ENCODE results near the gene SAMSN1. TPM values are rescaled to one million over a fixed set of nuclear protein-coding genes. Genes with fewer than 3 reads are reported as not detected.

SAMSN1 gene
- total and polyA plus RNA-seq, 2 of the 8 experiments (the other 6 are each of a cell fraction or from before 2014, with no cell fraction given): 0.50 to 3.0 TPM

DNA sequence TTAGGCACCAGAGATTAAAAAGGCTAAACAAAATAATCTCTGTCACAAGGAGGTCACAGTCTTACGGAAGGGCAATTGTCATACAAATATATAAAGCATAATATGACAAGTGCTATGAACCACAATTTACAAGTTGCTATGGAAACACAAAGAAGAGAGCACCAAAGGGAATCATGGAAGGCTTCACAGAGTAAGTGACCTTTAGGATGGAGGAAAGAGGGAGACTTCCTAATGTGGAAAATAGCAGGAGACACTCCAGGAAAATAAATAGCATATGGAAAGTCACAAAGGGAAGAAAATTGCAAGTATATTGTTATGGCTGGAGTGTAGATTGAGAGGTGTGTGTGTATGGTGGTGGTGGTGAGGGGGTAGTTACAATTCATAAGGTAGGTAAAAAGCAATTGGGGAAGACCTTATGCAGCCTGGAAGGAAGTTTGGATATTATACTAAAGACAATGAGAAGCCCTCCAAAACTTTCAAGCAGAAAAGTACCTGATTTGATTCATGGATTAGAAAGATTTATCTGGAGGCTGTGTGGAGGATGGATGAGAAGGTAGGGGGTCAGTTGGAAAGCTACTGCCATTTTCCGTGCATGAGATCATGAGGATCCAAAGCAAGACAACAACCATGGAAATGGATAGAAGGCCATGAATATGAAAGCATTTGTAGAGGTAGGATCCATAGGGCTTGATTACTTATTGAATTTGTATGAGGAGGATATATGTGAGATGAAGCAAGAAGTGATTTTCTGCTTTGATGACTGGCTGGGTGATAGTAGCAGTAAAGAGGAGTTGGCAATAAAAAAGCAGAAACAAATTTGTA is 61.7 kb downstream of the SAMSN1 start:
- no peak overlapping the region for H2BK120ac ChIP-seq (replicated peaks; ENCODE audit: low read depth, low read length)
- H2AK5ac ChIP-seq (ENCODE audit: low read depth, low read length): no peak overlapping the region
- H3K18ac ChIP-seq (ENCODE audit: extremely low read depth, low read length): no peak overlapping the region
- no peaks in the 10 kb centered on the region for H3K36me3 ChIP-seq (ENCODE audit: control insufficient read depth in 2 of 4, insufficient read depth in 4 of 4, low read length in 3 of 4)
- no peak overlapping the region for H4K5ac ChIP-seq (ENCODE audit: insufficient read length, low read depth, low read length)
- ChIA-PET POLR2A (ENCODE audit: partially characterized antibody) (no interaction called here), CTCF (ENCODE audit: partially characterized antibody) (no interaction called here)
- FAIRE-seq: no peak
- H3K79me2 ChIP-seq (ENCODE audit: control insufficient read depth in 1 of 2, insufficient read depth in 2 of 2, low read length in 2 of 2): no peaks in the 10 kb centered on the region
- no peak overlapping the region for H3K14ac ChIP-seq (ENCODE audit: insufficient read length)
- DNase-seq (ENCODE audit: low read depth in 1 of 2, low spot score in 2 of 2): no peak
- no peak overlapping the region for H4K8ac ChIP-seq (ENCODE audit: extremely low read depth, insufficient read depth, low read length)
- no peak overlapping the region for H3K4me2 ChIP-seq (ENCODE audit: insufficient read depth in 1 of 2, low read depth in 2 of 2, low read length in 2 of 2)
- no peak overlapping the region for H2BK15ac ChIP-seq (ENCODE audit: low read length)
- H3K4me3 ChIP-seq (ENCODE audit: extremely low read depth in 1 of 4, insufficient read depth in 2 of 4, low read depth in 3 of 4, low read length in 4 of 4): no peak overlapping the region
- no peak overlapping the region for H3K56ac ChIP-seq (replicated peaks; ENCODE audit: insufficient read length, low read depth, low read length)
- H2BK5ac ChIP-seq (ENCODE audit: low read depth, low read length): no peak overlapping the region
- H4K91ac ChIP-seq (replicated peaks; ENCODE audit: insufficient read length, low read length): no peak overlapping the region
- H3K79me1 ChIP-seq (ENCODE audit: low read depth, low read length): no peaks in the 10 kb centered on the region
- H3K4me1 ChIP-seq (replicated peaks in 1 of 4; ENCODE audit: control insufficient read depth in 3 of 4, insufficient read depth in 4 of 4, low read length in 3 of 4): no peaks in the 10 kb centered on the region
- H2BK20ac ChIP-seq (ENCODE audit: low read length): no peak overlapping the region
- no peak overlapping the region for H2BK12ac ChIP-seq (ENCODE audit: low read depth, low read length)
- H3K4ac ChIP-seq (replicated peaks; ENCODE audit: insufficient read length, low read depth, low read length): no peak overlapping the region
- H3K23ac ChIP-seq (ENCODE audit: insufficient read length): no peak overlapping the region
- no peaks in the 10 kb centered on the region for H3K27me3 ChIP-seq (replicated peaks in 1 of 4; ENCODE audit: control insufficient read depth in 3 of 4, extremely low read depth in 1 of 4, insufficient read depth in 3 of 4, low read length in 3 of 4)
- H3K9me3 ChIP-seq (ENCODE audit: insufficient read depth in 2 of 2, low read depth in 1 of 2, low read length in 1 of 2): no peaks in the 10 kb centered on the region; a peak in 1 of 4 replicates
- 88% methylated on average over 2 of the region's 2 CpGs; no CpG with 5 or more reads in 1 of the 2 experiments for WGBS, 2 experiments (ENCODE audit: extremely low coverage in 1 of 2, insufficient coverage in 1 of 2, insufficient read length in 1 of 2, insufficient replicate concordance in 2 of 2, low coverage in 1 of 2, low lambda C conversion rate in 2 of 2, missing lambda C conversion rate in 1 of 2)
- no peak overlapping the region for H2AFZ ChIP-seq (ENCODE audit: low read length)
- no peak overlapping the region for H3K27ac ChIP-seq (ENCODE audit: low read depth, low read length)
- H4K20me1 ChIP-seq (replicated peaks in 1 of 2; ENCODE audit: control insufficient read depth in 1 of 2, insufficient read depth in 2 of 2, low read length in 2 of 2): no peaks in the 10 kb centered on the region
- H3K9ac ChIP-seq (replicated peaks in 1 of 4; ENCODE audit: extremely low read depth in 1 of 4, low read depth in 3 of 4, low read length in 3 of 4): no peak overlapping the region
- H3K23me2 ChIP-seq (ENCODE audit: low read depth, low read length): no peaks in the 10 kb centered on the region
- TF ChIP-seq BRCA1 (IDR thresholded peaks at IDR 0.05; ENCODE audit: low read depth, low read length): no peak
- no peak for TF ChIP-seq USF2 (IDR thresholded peaks at IDR 0.05; ENCODE audit: low read length)
- no peak for TF ChIP-seq SP2 (IDR thresholded peaks at IDR 0.05; ENCODE audit: low read length)
- no peak for TF ChIP-seq EGR1 (IDR thresholded peaks at IDR 0.05; ENCODE audit: borderline replicate concordance, low read depth, low read length)
- no peak for TF ChIP-seq RNF2 (IDR thresholded peaks at IDR 0.05; ENCODE audit: borderline replicate concordance, low read depth, low read length, missing control alignments, poor library complexity, severe bottlenecking)
- no peak for TF ChIP-seq CREB1 (IDR thresholded peaks at IDR 0.05)
- TF ChIP-seq JUN (IDR thresholded peaks at IDR 0.05; ENCODE audit: low read depth, low read length): no peak
- no peak for TF ChIP-seq TBP (IDR thresholded peaks at IDR 0.05; ENCODE audit: low read depth, low read length)
- no peak for TF ChIP-seq SP1 (IDR thresholded peaks at IDR 0.05; ENCODE audit: low read depth, low read length)
- no peak for TF ChIP-seq POLR2A (IDR thresholded peaks at IDR 0.05; ENCODE audit: control extremely low read depth in 1 of 2, low read depth in 2 of 2, low read length in 2 of 2)
- TF ChIP-seq SAP30 (IDR thresholded peaks at IDR 0.05; ENCODE audit: insufficient read depth, insufficient replicate concordance, low read length): no peak
- no peak for TF ChIP-seq RFX5 (IDR thresholded peaks at IDR 0.05; ENCODE audit: borderline replicate concordance, low read depth, low read length)
- no peak for TF ChIP-seq CBX8 (IDR thresholded peaks at IDR 0.05; ENCODE audit: borderline replicate concordance, low read depth, low read length)

Data from H1 (cell line).